ENCODE measurements around the gene STMND1. TPM values are rescaled to one million over a fixed set of nuclear protein-coding genes. Genes with fewer than 3 reads are reported as not detected.
A peak's percentile ranks its signal among the peaks of the same experiment; 100 is the strongest.

The STMND1 gene
- total and polyA plus RNA-seq, 4 donors = 0.05 TPM; not detected in 3

DNA sequence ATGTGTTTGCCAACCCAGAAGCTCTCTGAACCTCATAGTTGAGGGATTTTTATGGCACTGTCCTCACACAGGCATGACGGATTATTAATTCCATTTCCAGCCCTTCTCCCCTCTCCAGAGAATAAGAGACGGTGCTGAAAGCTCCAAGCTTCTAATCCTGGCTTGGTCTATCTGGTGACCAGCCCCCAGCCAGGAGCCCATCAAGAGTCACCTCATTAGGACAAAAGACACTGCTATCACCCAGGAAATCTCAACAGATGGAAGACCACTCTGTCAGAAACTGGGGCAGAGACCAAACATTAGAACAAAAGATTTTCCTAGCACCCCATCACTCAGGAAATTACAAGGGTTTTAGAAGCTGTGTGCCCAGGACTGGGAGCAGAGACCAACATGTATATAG lies 48.2 kb downstream of the STMND1 start (continued):
- TF ChIP-seq, protein P1, sequence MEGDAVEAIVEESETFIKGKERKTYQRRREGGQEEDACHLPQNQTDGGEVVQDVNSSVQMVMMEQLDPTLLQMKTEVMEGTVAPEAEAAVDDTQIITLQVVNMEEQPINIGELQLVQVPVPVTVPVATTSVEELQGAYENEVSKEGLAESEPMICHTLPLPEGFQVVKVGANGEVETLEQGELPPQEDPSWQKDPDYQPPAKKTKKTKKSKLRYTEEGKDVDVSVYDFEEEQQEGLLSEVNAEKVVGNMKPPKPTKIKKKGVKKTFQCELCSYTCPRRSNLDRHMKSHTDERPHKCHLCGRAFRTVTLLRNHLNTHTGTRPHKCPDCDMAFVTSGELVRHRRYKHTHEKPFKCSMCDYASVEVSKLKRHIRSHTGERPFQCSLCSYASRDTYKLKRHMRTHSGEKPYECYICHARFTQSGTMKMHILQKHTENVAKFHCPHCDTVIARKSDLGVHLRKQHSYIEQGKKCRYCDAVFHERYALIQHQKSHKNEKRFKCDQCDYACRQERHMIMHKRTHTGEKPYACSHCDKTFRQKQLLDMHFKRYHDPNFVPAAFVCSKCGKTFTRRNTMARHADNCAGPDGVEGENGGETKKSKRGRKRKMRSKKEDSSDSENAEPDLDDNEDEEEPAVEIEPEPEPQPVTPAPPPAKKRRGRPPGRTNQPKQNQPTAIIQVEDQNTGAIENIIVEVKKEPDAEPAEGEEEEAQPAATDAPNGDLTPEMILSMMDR (IDR thresholded peaks at IDR 0.05; ENCODE audit: low read depth, low read length, missing input control) = no peak
- TF ChIP-seq YY1 (IDR thresholded peaks at IDR 0.05) = no peak
- no peak for TF ChIP-seq TAF1 (conservative IDR thresholded peaks at IDR 0.05)
- TF ChIP-seq, protein P2, sequence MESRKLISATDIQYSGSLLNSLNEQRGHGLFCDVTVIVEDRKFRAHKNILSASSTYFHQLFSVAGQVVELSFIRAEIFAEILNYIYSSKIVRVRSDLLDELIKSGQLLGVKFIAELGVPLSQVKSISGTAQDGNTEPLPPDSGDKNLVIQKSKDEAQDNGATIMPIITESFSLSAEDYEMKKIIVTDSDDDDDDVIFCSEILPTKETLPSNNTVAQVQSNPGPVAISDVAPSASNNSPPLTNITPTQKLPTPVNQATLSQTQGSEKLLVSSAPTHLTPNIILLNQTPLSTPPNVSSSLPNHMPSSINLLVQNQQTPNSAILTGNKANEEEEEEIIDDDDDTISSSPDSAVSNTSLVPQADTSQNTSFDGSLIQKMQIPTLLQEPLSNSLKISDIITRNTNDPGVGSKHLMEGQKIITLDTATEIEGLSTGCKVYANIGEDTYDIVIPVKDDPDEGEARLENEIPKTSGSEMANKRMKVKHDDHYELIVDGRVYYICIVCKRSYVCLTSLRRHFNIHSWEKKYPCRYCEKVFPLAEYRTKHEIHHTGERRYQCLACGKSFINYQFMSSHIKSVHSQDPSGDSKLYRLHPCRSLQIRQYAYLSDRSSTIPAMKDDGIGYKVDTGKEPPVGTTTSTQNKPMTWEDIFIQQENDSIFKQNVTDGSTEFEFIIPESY (IDR thresholded peaks at IDR 0.05) = no peak
- no peak for TF ChIP-seq FOXA2 (IDR thresholded peaks at IDR 0.05)
- no peak for TF ChIP-seq RXRA (IDR thresholded peaks at IDR 0.05)
- no peak for TF ChIP-seq SP1 (IDR thresholded peaks at IDR 0.05)
- TF ChIP-seq JUND (IDR thresholded peaks at IDR 0.05) = no peak

DNA sequence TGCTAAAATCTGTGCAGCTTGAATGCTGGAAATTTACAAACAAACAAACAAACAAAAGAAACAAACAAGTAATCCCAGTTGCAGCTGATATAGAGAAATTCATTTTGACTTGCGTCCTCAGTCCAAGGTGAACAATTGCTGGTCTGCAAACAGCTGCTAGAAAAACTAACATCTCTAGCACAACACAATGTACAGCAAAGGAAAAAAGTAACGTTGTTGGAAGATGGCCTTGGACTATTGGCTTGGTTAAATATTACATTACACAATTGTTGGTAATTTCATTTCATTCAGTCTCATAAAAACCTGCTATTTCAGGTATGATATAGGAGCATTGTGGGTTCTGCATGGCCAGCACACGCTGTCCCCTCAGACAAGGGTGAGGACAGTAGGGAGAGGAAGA lies 50.0 kb downstream of the STMND1 start:
- TF ChIP-seq HNF4A (conservative IDR thresholded peaks at IDR 0.05) = peak; percentile 32 to 33
- TF ChIP-seq RXRA (IDR thresholded peaks at IDR 0.05) = no peak

DNA sequence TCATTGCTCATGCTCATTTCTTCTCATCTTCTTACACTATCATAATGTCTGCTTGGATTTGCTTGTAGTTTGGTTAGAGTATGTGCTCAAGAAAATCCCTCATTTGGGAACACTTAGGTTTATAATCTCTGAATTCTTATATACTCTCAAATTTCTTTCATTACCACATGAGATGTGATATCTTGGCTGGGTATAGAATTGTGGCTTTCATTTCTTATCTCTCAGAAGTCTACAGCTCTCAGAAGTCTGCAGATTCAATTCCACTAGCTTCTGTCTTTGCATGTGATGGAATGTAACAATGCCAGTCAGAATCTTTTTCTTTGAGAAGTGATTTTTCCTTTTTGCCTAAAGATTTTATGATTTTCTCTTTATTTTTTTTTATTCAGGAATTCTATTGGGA lies 50.9 kb downstream of the STMND1 start:
- H3K4me3 ChIP-seq (ENCODE audit: low read depth in 1 of 3, low read length in 3 of 3) = no peak overlapping the region
- no peak overlapping the region for H3K9ac ChIP-seq (ENCODE audit: low read depth in 1 of 2, low read length in 2 of 2)
- H3K36me3 ChIP-seq (ENCODE audit: control insufficient read depth in 4 of 4, insufficient read depth in 3 of 4, low read depth in 1 of 4, low read length in 3 of 4) = no peaks in the 10 kb centered on the region
- H3K9me3 ChIP-seq (ENCODE audit: control insufficient read depth in 4 of 4, low read length in 3 of 4) = peaks cover 0 to 7% (median 0%) of the 10 kb centered on the region in 4 donors
- H3K27me3 ChIP-seq (ENCODE audit: control insufficient read depth in 4 of 4, insufficient read depth in 4 of 4, low read length in 3 of 4) = no peaks in the 10 kb centered on the region
- H3K4me1 ChIP-seq (ENCODE audit: control insufficient read depth in 4 of 4, insufficient read depth in 4 of 4, low read length in 3 of 4) = no peaks in the 10 kb centered on the region
- H3K27ac ChIP-seq (ENCODE audit: low read depth in 1 of 2, low read length in 2 of 2) = no peak overlapping the region
- TF ChIP-seq RXRA (IDR thresholded peaks at IDR 0.05) = no peak
- TF ChIP-seq JUND (IDR thresholded peaks at IDR 0.05) = no peak
- TF ChIP-seq RAD21 (IDR thresholded peaks at IDR 0.05) = no peak
- TF ChIP-seq EGR1 (IDR thresholded peaks at IDR 0.05; ENCODE audit: low read depth in 2 of 2) = no peak
- no peak for DNase-seq (ENCODE audit: low spot score)

More for the DNA sequence above, 50.0 kb downstream of the STMND1 start:
- peaks cover 0 to 7% (median 0%) of the 10 kb centered on the region in 4 donors for H3K9me3 ChIP-seq (ENCODE audit: control insufficient read depth in 4 of 4, low read length in 3 of 4)
- H3K4me3 ChIP-seq (ENCODE audit: low read depth in 1 of 3, low read length in 3 of 3) = no peak overlapping the region
- no peak overlapping the region for H3K27ac ChIP-seq (ENCODE audit: low read depth in 1 of 2, low read length in 2 of 2)
- no peaks in the 10 kb centered on the region for H3K27me3 ChIP-seq (ENCODE audit: control insufficient read depth in 4 of 4, insufficient read depth in 4 of 4, low read length in 3 of 4)
- WGBS = 54% methylated on average over 3 of the region's 3 CpGs
- DNase-seq (ENCODE audit: low spot score) = no peak
- H3K4me1 ChIP-seq (ENCODE audit: control insufficient read depth in 4 of 4, insufficient read depth in 4 of 4, low read length in 3 of 4) = no peaks in the 10 kb centered on the region
- no peak overlapping the region for H3K9ac ChIP-seq (ENCODE audit: low read depth in 1 of 2, low read length in 2 of 2)
- no peaks in the 10 kb centered on the region for H3K36me3 ChIP-seq (ENCODE audit: control insufficient read depth in 4 of 4, insufficient read depth in 3 of 4, low read depth in 1 of 4, low read length in 3 of 4)

DNA sequence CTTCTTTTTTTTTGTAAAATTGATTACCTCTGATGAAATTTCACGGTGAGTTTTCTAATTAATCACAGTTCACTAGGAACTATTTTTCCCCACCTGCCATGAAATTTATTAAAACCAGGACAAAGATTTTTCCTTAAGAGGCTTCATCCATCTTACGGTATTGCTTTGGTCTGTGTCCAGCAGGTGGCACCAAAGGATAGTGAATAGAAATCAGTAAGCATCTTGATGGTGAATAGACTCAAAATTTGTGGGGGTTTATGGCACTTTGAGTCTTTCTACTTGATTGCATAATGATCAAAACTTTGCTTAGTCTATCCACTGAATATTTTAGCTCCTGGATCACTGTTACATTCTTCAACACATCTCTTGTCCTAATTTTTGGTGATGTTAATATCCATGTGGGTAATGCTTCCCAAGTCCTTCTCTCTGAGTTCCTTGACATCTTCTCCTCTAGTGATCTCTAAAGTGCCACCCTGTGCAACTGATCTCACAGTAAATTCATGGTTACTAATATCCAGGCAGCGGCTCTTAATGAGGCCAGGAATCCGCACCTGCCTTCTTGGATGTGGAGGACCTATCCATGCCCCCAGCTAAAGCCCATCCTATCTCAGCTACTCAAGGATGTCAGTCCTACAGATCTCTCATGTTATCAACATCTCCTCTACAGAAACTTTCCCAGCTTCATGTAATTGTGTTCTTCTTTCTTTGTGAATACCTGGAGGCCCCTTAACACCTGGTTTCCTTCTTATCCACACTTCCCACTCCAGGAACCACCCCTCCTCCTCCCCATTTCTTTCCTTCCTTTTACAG lies 54.5 kb downstream of the STMND1 start:
- Histone ChIP-seq H3K27ac (ENCODE audit: low read depth in 1 of 2, low read length in 2 of 2) (no peak overlapping the region), H3K9me3 (ENCODE audit: control insufficient read depth in 4 of 4, low read length in 3 of 4) (peaks cover 0 to 11% (median 0%) of the 10 kb centered on the region in 4 donors), H3K4me3 (ENCODE audit: low read depth in 1 of 3, low read length in 3 of 3) (no peak overlapping the region), H3K36me3 (ENCODE audit: control insufficient read depth in 4 of 4, insufficient read depth in 3 of 4, low read depth in 1 of 4, low read length in 3 of 4) (no peaks in the 10 kb centered on the region), H3K4me1 (ENCODE audit: control insufficient read depth in 4 of 4, insufficient read depth in 4 of 4, low read length in 3 of 4) (peaks cover 0 to 5% (median 3%) of the 10 kb centered on the region in 4 donors), H3K9ac (ENCODE audit: low read depth in 1 of 2, low read length in 2 of 2) (no peak overlapping the region), H3K27me3 (ENCODE audit: control insufficient read depth in 4 of 4, insufficient read depth in 4 of 4, low read length in 3 of 4) (no peaks in the 10 kb centered on the region)
- peak; percentile 55 for DNase-seq (ENCODE audit: low spot score)
- WGBS = 38% methylated on average over 4 of the region's 4 CpGs
- TF ChIP-seq JUND (IDR thresholded peaks at IDR 0.05) = no peak
- TF ChIP-seq, protein P1 (IDR thresholded peaks at IDR 0.05; ENCODE audit: low read depth, low read length, missing input control) = peak; percentile 82
- TF ChIP-seq FOXA2 (IDR thresholded peaks at IDR 0.05) = no peak
- TF ChIP-seq RXRA (IDR thresholded peaks at IDR 0.05) = no peak
- TF ChIP-seq SP1 (IDR thresholded peaks at IDR 0.05) = no peak
- TF ChIP-seq HNF4A (conservative IDR thresholded peaks at IDR 0.05) = no peak
- no peak for TF ChIP-seq HNF4G (IDR thresholded peaks at IDR 0.05)
- TF ChIP-seq EGR1 (IDR thresholded peaks at IDR 0.05; ENCODE audit: low read depth in 2 of 2) = no peak
- TF ChIP-seq, protein P2 (IDR thresholded peaks at IDR 0.05) = no peak
- peak; percentile 93 to 94 for TF ChIP-seq RAD21 (IDR thresholded peaks at IDR 0.05)
- TF ChIP-seq, protein P3, sequence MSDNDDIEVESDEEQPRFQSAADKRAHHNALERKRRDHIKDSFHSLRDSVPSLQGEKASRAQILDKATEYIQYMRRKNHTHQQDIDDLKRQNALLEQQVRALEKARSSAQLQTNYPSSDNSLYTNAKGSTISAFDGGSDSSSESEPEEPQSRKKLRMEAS (IDR thresholded peaks at IDR 0.05) = no peak
- peak; percentile 14 for TF ChIP-seq YY1 (IDR thresholded peaks at IDR 0.05)
- no peak for TF ChIP-seq NR2F2 (IDR thresholded peaks at IDR 0.05)
- TF ChIP-seq, protein P4, sequence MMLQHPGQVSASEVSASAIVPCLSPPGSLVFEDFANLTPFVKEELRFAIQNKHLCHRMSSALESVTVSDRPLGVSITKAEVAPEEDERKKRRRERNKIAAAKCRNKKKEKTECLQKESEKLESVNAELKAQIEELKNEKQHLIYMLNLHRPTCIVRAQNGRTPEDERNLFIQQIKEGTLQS (IDR thresholded peaks at IDR 0.05) = no peak
